Fibroblast of lung (primary cell): ENCODE data around the gene TMOD4. TPM values are rescaled to one million over a fixed set of nuclear protein-coding genes. Genes with fewer than 3 reads are reported as not detected.
"Not testable (repeated sequence)": the region's sequence is repeated elsewhere in the genome, so short reads cannot be mapped to it uniquely, and the experiment has no call there.

Experiments
- DNase-seq, 2 donors: peaks; one replicate each; pipeline versions ENCODE4 v3.0.0 to v3.0.0-alpha.2; 2010; ENCODE audit warnings: low read depth in 2 of 2
- H2AFZ ChIP-seq: 2 replicates; pipeline ENCODE4 v1.5.1; 2012; ENCODE audit warnings: low read length, control low read depth, inconsistent platforms
- H3K27ac ChIP-seq: 2 replicates; pipeline ENCODE4 v1.5.1; 2011; ENCODE audit warnings: low read length, control low read depth; ENCODE audit not compliant: insufficient read depth
- H3K27me3 ChIP-seq: 2 replicates; pipeline ENCODE4 v1.5.1; 2011; ENCODE audit warnings: mild to moderate bottlenecking, low read length; ENCODE audit not compliant: control insufficient read depth, insufficient read depth
- H3K36me3 ChIP-seq: 2 replicates; pipeline ENCODE4 v1.5.1; 2011; ENCODE audit warnings: low read length; ENCODE audit not compliant: control insufficient read depth, insufficient read depth
- H3K4me1 ChIP-seq: 2 replicates; pipeline ENCODE4 v1.5.1; 2011; ENCODE audit warnings: low read length; ENCODE audit not compliant: control insufficient read depth, insufficient read depth; ENCODE audit errors: extremely low read depth
- H3K4me2 ChIP-seq: 2 replicates; pipeline ENCODE4 v1.5.1; 2011; ENCODE audit warnings: low read length, control low read depth; ENCODE audit not compliant: insufficient read depth; ENCODE audit errors: extremely low read depth
- H3K4me3 ChIP-seq, 4 experiments: fragments of 200-600 bp in 1 of 4; sonication (generic) in 1 of 4; replicated peaks in 1 of 4; 2 replicates each; pipeline ENCODE4 v1.5.1; 2011 to 2016; ENCODE audit warnings: low read length in 4 of 4, low read depth in 3 of 4, mild to moderate bottlenecking in 3 of 4, control low read depth in 2 of 4, inconsistent platforms in 1 of 4, mixed read lengths in 1 of 4; ENCODE audit not compliant: insufficient read depth in 1 of 4; ENCODE audit errors: control extremely low read depth in 1 of 4
- H3K79me2 ChIP-seq: 2 replicates; pipeline ENCODE4 v1.5.1; 2012; ENCODE audit warnings: mild to moderate bottlenecking, low read length, inconsistent platforms; ENCODE audit not compliant: control insufficient read depth, insufficient read depth
- H3K9ac ChIP-seq: 2 replicates; pipeline ENCODE4 v1.5.1; 2011; ENCODE audit warnings: mild to moderate bottlenecking, low read length, control low read depth; ENCODE audit not compliant: insufficient read depth
- H3K9me3 ChIP-seq: 2 replicates; pipeline ENCODE4 v1.5.1; 2012; ENCODE audit warnings: low read depth, low read length; ENCODE audit not compliant: control insufficient read depth, insufficient read depth
- H4K20me1 ChIP-seq: 2 replicates; pipeline ENCODE4 v1.5.1; 2011; ENCODE audit warnings: low read length; ENCODE audit not compliant: control insufficient read depth, insufficient read depth; ENCODE audit errors: extremely low read depth
- CTCF ChIP-seq, 2 donors: IDR thresholded peaks in 1 of 2; conservative IDR thresholded peaks in 1 of 2; 1 replicate in 1 of 2; 2 replicates in 1 of 2; pipeline ENCODE4 v1.5.1; 2011 to 2012; ENCODE audit warnings: low read length in 2 of 2, control low read depth in 1 of 2, inconsistent platforms in 1 of 2, low read depth in 1 of 2, mild to moderate bottlenecking in 1 of 2
- EZH2 ChIP-seq: IDR thresholded peaks from 2 replicates; pipeline ENCODE4 v1.5.1; 2012; ENCODE audit warnings: low read length, control low read depth, mild to moderate bottlenecking; ENCODE audit errors: missing control alignments
- polyA plus RNA-seq, 2 donors: library from polyadenylated mRNA; depleted of rRNA in 1 of 2; stranded (reverse) in 1 of 2; unstranded in 1 of 2; fragments of >200 nt; gene quantifications; 2 replicates each; pipeline ENCODE4 v1.2.1, GENCODE V29; 2011 to 2012; ENCODE audit warnings: missing spikeins in 1 of 2
- total RNA-seq: library from RNA; depleted of rRNA; stranded (reverse); fragments of >200 nt; gene quantifications from 2 replicates; pipeline ENCODE4 v1.2.1, GENCODE V29; 2014

TMOD4 gene
- total and polyA plus RNA-seq, 2 donors (not counting 1 experiment from before 2014, with no cell fraction given), result 0.41 TPM; not detected in 1

DNA sequence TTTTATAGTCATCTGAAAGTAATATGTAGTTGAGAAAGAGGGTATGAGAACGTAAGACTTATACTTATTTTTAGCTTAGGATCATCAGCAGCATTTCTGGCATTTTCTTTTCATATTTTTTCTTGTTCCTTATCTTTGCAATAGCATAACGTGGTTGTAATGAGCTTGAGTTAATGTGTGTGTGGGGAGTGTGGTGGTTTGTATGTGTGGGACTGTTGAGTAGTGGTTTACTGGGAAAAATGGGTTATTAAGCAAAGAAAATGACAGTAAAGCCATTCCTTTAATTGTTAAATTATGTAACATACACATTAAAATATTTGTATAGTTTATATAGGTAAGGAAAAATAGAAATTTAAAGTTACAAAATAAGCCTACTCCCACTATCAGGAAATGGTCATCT, 37.8 kb upstream of the TMOD4 start:
- H3K9ac ChIP-seq, result no peak overlapping the region
- peaks cover 90% of the 10 kb centered on the region for H3K79me2 ChIP-seq
- H3K27me3 ChIP-seq, result no peaks in the 10 kb centered on the region

DNA sequence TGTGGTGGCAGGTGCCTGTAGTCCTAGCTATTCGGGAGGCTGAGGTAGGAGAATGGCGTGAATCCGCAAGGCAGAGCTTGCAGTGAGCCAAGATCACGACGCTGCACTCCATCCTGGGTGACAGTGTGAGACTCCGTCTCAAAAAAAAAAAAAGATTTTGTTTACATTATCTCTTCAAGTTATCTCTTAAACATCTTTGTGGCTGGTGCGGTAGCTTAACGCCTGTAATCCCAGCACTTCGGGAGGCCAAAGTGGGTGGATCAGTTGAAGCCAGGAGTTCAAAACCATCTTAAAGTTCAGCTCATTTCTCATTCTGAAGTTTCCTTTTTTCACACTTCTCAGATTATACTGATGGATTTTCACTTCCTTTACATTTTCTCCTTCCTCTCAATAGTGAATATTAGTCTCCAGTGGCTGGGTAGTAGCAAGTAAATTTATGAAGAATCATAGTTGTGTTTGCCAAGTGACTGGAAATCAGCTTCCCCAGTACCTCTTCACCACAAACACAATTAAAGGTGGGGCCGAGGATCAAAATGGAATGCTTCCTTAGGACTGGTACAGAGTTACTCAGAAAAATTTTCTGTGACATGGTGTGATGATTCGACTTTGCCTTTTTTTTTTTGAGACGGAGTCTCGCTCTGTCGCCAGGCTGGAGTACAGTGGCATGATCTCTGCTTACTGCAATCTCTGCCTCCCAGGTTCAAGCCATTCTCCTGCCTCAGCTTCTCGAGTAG, 36.4 kb upstream of the TMOD4 start:
- H3K4me1 ChIP-seq, result peaks cover 3% of the 10 kb centered on the region
- no peak overlapping the region for H3K4me2 ChIP-seq
- H3K36me3 ChIP-seq, result no peaks in the 10 kb centered on the region
- no peak for TF ChIP-seq CTCF (conservative IDR thresholded peaks at IDR 0.05 in 1 of 2, IDR thresholded peaks at IDR 0.05 in 1 of 2; ENCODE audit: low read depth in 1 of 2, low read length in 2 of 2)
- no peak for TF ChIP-seq EZH2
- no peaks in the 10 kb centered on the region for H3K9me3 ChIP-seq
- peak in 1 of 2 donors; percentile 39 for DNase-seq
- H3K9ac ChIP-seq, result no peak overlapping the region
- no peak overlapping the region for H3K27ac ChIP-seq
- H3K27me3 ChIP-seq, result no peaks in the 10 kb centered on the region
- no peak overlapping the region for H2AFZ ChIP-seq
- H3K4me3 ChIP-seq, result no peak overlapping the region
- H3K79me2 ChIP-seq, result peaks cover 85% of the 10 kb centered on the region
- peaks cover 5% of the 10 kb centered on the region for H4K20me1 ChIP-seq

More for the DNA sequence above, 37.8 kb upstream of the TMOD4 start:
- peak in 1 of 2 donors; percentile 53 for DNase-seq
- Histone ChIP-seq H3K36me3 (peaks cover 1% of the 10 kb centered on the region), H3K27ac (no peak overlapping the region), H2AFZ (no peak overlapping the region), H3K4me1 (peaks cover 3% of the 10 kb centered on the region), H4K20me1 (peaks cover 5% of the 10 kb centered on the region), H3K9me3 (no peaks in the 10 kb centered on the region), H3K4me3 (no peak overlapping the region), H3K4me2 (no peak overlapping the region)
- TF ChIP-seq EZH2 (no peak), CTCF (conservative IDR thresholded peaks at IDR 0.05 in 1 of 2, IDR thresholded peaks at IDR 0.05 in 1 of 2; ENCODE audit: low read depth in 1 of 2, low read length in 2 of 2) (no peak)

GRCh38 chr1:151210830-151211229, 35.0 kb upstream of the TMOD4 start:
- no peak overlapping the region for H2AFZ ChIP-seq
- no peak overlapping the region for H3K4me2 ChIP-seq
- H3K79me2 ChIP-seq, result peaks cover 87% of the 10 kb centered on the region
- TF ChIP-seq CTCF (conservative IDR thresholded peaks at IDR 0.05 in 1 of 2, IDR thresholded peaks at IDR 0.05 in 1 of 2; ENCODE audit: low read depth in 1 of 2, low read length in 2 of 2) (no peak), EZH2 (no peak)
- H4K20me1 ChIP-seq, result peaks cover 4% of the 10 kb centered on the region
- H3K27me3 ChIP-seq, result no peaks in the 10 kb centered on the region
- no peaks in the 10 kb centered on the region for H3K36me3 ChIP-seq
- no peak overlapping the region for H3K4me3 ChIP-seq
- no peak overlapping the region for H3K9ac ChIP-seq
- DNase-seq, result peak; percentile 20 to 41
- H3K4me1 ChIP-seq, result peaks cover 3% of the 10 kb centered on the region
- H3K9me3 ChIP-seq, result no peaks in the 10 kb centered on the region
- H3K27ac ChIP-seq, result no peak overlapping the region

DNA sequence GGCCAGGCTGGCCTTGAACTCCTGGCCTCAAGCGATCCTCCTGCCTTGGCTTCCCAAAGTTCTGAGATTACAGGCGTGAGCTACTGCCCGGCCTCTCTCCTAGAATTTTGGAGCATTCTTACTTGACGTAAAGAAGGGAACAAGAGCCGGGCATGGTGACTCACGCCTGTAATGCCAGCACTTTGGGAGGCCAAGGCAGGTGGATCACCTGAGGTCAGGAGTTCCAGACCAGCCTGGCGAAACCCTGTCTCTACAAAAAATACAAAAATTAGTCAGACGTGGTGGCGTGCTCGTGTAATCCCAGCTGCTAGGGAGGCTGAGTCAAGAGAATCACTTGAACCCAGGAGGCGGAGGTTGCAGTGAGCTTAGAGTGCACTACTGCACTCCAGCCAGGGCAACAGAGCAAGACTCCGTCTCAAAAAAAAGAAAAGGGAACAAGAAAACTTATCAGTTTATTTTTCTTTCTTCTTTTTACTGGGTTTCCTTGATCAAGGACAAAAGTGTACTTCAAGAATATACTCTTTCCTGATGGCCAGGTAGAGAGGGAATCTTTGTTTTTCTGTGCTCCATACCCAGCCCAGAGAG, 29.7 kb upstream of the TMOD4 start:
- not testable (repeated sequence) for H4K20me1 ChIP-seq, H3K27ac ChIP-seq, H3K36me3 ChIP-seq

More for the DNA sequence above, 29.7 kb upstream of the TMOD4 start:
- not testable (repeated sequence) for H2AFZ ChIP-seq, H3K9me3 ChIP-seq, H3K27me3 ChIP-seq, H3K4me2 ChIP-seq, H3K4me3 ChIP-seq, H3K4me1 ChIP-seq, H3K9ac ChIP-seq, DNase-seq
- H3K79me2 ChIP-seq, result peaks cover 86% of the 10 kb centered on the region
